ENCODE data around the gene ANKRD55.
"Not testable (repeated sequence)": the region's sequence is repeated elsewhere in the genome, so short reads cannot be mapped to it uniquely, and the experiment has no call there.

The ANKRD55 gene

DNA sequence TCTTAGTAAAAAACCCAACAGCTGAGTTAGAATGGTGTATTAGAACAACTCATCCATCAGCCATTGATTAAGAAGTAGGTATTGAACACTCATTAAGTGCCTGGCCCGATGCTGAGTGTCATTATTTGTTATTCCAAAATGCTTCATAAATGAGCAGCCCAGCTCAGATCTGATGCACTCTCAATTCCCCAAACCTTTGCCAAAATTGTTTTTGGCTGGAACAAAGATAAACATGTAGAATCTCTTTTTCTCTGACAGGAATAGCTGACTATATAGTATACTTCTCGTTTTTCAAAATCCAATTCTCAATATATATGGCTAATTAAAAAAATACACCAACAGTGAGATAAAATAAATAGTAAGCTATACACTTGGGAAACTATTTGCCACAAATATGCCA lies 20.0 kb upstream of the ANKRD55 start:
- Histone ChIP-seq H3K27ac (no peak overlapping the region), H3K4me3 (no peak overlapping the region)
- no peak for DNase-seq (ENCODE audit: low spot score)
- TF ChIP-seq, protein P1, sequence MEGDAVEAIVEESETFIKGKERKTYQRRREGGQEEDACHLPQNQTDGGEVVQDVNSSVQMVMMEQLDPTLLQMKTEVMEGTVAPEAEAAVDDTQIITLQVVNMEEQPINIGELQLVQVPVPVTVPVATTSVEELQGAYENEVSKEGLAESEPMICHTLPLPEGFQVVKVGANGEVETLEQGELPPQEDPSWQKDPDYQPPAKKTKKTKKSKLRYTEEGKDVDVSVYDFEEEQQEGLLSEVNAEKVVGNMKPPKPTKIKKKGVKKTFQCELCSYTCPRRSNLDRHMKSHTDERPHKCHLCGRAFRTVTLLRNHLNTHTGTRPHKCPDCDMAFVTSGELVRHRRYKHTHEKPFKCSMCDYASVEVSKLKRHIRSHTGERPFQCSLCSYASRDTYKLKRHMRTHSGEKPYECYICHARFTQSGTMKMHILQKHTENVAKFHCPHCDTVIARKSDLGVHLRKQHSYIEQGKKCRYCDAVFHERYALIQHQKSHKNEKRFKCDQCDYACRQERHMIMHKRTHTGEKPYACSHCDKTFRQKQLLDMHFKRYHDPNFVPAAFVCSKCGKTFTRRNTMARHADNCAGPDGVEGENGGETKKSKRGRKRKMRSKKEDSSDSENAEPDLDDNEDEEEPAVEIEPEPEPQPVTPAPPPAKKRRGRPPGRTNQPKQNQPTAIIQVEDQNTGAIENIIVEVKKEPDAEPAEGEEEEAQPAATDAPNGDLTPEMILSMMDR (IDR thresholded peaks at IDR 0.05): no peak

GRCh38 chr5:56251918-56252553 lies 18.9 kb upstream of the ANKRD55 start:
- DNase-seq (ENCODE audit: low spot score): no peak
- no peak overlapping the region for H3K4me3 ChIP-seq
- TF ChIP-seq, protein P1 (IDR thresholded peaks at IDR 0.05): no peak
- H3K27ac ChIP-seq: no peak overlapping the region

GRCh38 chr5:56251440-56251839 lies 18.3 kb upstream of the ANKRD55 start:
- Histone ChIP-seq H3K27ac (no peak overlapping the region), H3K4me3 (no peak overlapping the region)
- TF ChIP-seq, protein P1 (IDR thresholded peaks at IDR 0.05): no peak
- DNase-seq (ENCODE audit: low spot score): no peak

GRCh38 chr5:56250011-56250410 lies 16.9 kb upstream of the ANKRD55 start:
- TF ChIP-seq, protein P1 (IDR thresholded peaks at IDR 0.05): no peak
- Histone ChIP-seq H3K4me3 (no peak overlapping the region), H3K27ac (no peak overlapping the region)
- no peak for DNase-seq (ENCODE audit: low spot score)

- not testable (repeated sequence) for H3K27ac ChIP-seq; DNase-seq (ENCODE audit: low spot score)
Observed at GRCh38 chr5:56249085-56249484, 16.0 kb upstream of the ANKRD55 start.

GRCh38 chr5:56247592-56247991 lies 14.5 kb upstream of the ANKRD55 start:
- no peak for DNase-seq (ENCODE audit: low spot score)
- TF ChIP-seq, protein P1 (IDR thresholded peaks at IDR 0.05): no peak
- no peak overlapping the region for H3K27ac ChIP-seq

More at GRCh38 chr5:56249085-56249484, 16.0 kb upstream of the ANKRD55 start:
- H3K4me3 ChIP-seq: not testable (repeated sequence)

DNA sequence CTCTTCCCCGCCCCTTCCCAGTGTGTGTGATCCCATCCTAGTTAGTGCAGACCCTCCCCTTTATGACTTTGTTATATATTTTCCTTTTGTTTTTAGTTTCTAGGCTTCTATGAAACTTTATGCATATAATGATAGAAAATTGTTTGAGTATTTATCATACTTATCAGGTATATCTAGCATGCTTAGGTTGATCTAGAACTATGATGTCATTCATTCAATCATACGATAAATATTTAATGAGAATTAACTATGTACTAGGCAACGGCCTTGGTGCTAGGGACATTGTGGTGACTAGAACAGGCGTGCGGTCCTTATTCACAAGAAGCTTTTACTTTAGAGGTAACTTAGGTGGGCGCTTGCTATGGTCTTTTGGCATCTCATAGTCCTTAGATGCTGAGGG lies 13.6 kb upstream of the ANKRD55 start:
- Histone ChIP-seq H3K27ac (no peak overlapping the region), H3K4me3 (no peak overlapping the region)
- TF ChIP-seq, protein P1 (IDR thresholded peaks at IDR 0.05): no peak
- DNase-seq (ENCODE audit: low spot score): no peak

More at GRCh38 chr5:56247592-56247991, 14.5 kb upstream of the ANKRD55 start:
- H3K4me3 ChIP-seq: no peak overlapping the region
